Muscle of arm (tissue), 12 donors: ENCODE results near the gene TTC7B. TPM values are rescaled to one million over a fixed set of nuclear protein-coding genes. Genes with fewer than 3 reads are reported as not detected.

Experiments used
- DNase-seq: peaks from one replicate; pipeline ENCODE4 v3.0.0-alpha.2; 2013
- polyA plus RNA-seq, 12 donors: library from polyadenylated mRNA; unstranded; fragments of 120-200 nt; gene quantifications; one replicate each; pipeline ENCODE4 v1.2.1, GENCODE V29; 2013; ENCODE audit not compliant: insufficient read length in 12 of 12

The TTC7B gene
- polyA plus RNA-seq, 12 donors = 34.0 to 48.5 (median 41.5) TPM; not detected in 1

GRCh38 chr14:90778571-90779255, 37.5 kb downstream of the TTC7B start:
- DNase-seq = no peak

GRCh38 chr14:90777830-90778485, 38.3 kb downstream of the TTC7B start:
- DNase-seq = no peak

DNA sequence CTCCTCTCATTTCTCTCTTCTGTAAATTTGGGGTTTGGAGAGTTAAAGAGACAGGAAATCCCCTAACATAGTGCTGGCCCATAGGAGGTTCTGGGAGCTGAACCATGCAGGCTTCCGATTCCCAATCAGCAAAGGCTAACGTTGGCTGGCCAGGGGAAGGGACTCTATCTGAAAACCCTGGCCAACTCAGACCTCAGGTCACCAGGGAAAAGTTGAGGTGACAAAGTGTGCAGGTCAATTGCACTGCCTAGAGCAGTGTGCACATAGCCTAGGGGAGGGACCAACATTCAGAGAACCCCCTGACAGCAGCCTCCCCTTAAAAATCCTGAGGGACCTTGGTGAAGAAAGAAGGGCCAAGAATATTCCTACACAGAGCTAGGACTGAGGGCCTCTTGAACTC, 38.9 kb downstream of the TTC7B start:
- no peak for DNase-seq

DNA sequence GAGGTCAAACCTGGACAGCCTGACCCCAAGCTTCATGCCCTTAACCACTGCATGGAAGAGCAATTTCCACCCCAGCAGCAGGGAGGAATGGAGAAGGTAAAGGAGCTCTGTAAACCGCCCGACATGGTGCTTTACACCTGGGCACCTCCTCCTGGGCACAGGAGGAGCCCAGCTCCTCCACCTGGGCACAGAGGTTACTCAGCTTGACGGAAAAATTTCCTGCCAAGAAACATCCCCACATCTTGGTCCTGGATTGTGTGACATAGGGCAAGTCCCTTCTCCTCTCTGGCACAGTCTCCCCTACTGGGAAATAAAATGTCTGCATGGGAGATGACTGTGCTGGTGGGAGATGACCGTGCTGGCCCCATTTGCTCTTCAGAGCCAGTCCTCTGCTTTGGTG, 40.8 kb downstream of the TTC7B start:
- no peak for DNase-seq

DNA sequence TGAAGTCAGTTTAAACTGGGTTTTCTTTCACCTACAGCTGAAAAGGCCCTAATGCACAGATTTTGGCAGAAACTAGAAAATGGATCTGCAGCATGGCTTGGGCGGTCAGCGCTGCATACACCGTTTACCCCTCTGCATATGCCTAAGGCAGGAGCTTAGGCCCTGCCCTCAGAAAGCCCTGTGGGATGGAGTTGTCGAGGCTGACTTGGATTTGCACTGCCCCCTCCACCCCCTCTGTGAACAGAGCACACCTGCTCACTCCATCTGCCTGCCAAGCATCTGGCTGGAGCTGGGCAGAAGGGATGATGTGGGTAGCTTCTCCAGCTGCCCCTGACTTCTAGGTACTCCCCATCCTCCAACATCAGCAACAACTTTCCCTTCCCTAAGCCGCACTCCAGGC, 41.9 kb downstream of the TTC7B start:
- no peak for DNase-seq

GRCh38 chr14:90773705-90774104, 42.5 kb downstream of the TTC7B start:
- DNase-seq = no peak

DNA sequence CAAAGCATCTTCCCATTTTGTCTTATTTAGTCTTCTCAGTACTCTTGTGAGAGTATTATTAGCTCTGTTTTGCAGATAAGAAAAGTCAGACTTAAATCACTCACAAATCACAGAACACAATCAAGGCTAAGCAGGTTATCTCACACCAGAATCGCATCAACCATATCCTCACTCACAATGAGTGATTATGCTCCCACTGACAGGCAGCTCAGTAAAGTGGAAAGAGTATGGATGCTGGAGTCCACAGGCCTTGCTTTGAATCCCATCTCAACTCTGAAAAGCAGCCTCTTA, 43.1 kb downstream of the TTC7B start:
- DNase-seq = no peak

GRCh38 chr14:90767899-90768298, 48.3 kb downstream of the TTC7B start:
- no peak for DNase-seq

DNA sequence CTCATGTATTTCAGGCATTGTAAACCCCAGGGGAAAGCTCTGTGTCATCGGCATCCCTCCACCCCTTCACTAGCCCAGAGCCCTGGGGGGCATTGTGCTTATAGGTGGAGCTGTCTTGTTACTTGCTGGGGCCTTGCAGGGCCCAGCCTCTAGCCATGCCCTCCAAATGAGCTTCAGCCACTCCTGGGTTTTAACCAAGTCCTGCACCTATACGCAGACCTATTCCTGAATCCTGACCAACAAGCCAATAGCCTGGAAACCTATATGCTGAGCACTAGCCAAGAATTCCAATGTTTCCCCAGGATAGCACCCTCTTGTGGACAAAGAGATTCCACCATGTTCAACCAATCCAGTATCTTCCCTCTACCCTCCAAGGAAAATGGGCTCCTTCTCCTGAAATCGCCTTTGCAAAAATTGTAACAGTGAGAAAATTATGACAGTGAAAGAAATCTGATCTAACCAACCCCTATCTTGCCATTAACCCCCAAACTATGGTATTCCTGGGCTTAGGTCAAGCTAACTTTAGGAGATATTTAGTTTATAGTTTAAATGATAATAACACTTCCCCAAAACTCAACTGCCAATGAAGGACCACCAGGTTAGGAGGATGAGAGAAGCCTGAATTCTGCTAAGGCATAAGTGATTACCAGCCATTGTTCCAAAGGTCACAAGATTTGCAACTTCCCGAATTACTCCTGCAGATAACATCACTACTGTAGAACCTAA, 55.5 kb downstream of the TTC7B start:
- no peak for DNase-seq

DNA sequence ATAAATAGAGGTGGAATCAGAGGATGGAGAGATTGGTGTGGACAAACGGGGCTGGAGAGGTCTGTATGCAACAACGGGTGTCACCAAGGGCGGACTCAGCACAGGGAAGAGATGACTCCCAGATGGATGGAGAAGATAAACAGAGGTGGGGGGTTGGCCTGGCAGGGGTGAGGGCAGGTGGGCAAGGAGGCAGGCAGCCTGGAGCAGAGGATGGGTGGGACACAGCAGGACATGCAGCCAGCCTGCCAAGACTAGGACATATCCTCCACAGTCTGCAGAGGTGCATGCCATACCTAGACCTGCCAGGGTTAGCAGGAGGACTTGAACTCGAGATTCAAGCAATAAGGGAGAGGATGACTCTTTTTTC, 56.2 kb downstream of the TTC7B start:
- DNase-seq = no peak

- DNase-seq = no peak
Observed at GRCh38 chr14:90759370-90760077, 56.7 kb downstream of the TTC7B start.

DNA sequence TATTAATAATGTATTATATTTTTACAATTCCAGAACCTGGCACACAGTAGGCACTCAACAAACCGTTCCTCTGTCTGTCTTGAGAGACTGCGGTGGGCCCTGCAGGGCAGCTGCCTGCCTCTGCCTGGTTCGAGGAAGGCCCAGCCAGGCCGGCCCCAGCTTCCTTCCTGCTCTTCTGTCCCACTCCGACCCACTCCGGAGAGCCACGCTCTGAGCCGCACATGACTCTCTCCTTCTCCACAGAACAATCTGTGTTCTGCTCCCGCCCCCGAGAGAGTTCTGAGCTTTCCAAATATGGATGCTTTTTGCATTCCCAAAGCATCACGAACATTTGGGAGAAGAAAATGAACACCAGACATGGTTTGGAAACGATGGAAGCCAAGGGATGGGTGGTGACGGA, 57.3 kb downstream of the TTC7B start:
- no peak for DNase-seq

DNA sequence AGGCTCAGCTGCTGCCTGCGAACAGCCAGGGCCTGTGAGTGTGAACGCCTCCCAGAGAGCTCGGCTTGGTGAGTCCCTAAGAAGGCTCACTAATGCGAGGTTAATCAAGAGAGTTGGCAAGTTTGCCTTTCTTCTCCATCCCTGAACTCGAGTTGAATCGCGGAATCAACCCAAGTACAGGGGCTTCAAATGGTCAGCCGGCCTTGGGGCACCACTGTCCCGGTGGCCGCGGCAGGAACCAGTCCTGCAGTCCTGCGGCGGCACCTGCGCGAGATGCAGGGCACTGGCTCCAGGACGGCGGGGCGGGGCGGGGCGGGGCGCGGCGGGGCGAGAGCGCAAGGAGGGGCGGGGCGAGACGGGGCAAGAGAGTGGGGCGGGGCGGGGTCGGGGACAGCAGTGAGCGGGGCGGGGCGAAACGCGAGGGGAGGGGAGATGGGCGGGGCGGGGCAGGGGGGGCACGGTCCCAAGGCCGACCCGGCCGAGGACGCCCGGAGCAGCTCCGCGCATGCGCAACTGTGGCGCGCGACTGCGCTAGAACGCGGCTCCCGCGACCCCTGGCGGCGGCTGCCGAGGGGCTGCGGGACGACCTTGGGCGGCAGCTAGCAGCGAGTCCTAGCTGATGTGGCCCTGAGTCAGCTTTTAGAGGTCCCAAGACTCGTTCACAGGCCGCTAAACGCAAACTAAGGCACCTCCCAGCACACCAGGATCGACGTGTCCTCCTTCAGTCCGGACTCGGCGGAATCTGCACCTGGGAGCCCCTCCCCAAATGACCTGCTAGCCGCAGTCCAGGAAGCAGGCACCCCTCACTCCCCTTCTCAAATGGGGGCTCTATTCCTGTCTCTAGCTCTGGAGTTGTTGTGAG, 58.0 kb downstream of the TTC7B start:
- peak; percentile 94 for DNase-seq

- no peak for DNase-seq
Observed at GRCh38 chr14:90757452-90757851, 58.8 kb downstream of the TTC7B start.

GRCh38 chr14:90756755-90757345, 59.4 kb downstream of the TTC7B start:
- no peak for DNase-seq

- DNase-seq = no peak
Observed at GRCh38 chr14:90755661-90756304, 60.4 kb downstream of the TTC7B start.

DNA sequence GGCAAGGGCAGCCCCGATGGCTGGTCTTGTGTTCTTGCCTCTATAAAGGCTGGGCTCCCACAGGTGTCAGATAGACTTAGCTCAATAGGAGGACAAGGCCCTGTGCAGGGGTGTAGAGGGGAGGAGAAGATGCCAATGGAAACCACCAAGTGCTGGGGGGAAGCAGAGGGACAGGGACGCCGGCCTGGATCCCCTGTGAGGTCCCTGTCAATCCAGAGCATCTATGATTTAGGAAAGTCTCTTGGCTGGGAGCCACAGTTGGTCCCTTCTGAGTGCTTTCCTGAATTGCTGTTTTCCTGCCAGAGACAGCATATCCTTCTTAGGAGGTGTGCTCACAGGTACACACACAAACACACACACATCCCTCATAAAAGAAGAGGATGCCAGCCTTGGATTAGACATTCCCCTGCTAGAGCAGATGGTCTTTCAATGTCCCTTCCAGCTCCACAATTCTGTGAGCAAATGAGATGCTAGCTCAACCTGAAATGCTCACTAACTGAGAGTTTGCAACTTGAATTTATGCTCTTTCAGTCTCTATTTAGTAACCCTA, 62.7 kb downstream of the TTC7B start:
- DNase-seq = no peak

GRCh38 chr14:90750701-90751100, 65.5 kb downstream of the TTC7B start:
- DNase-seq = no peak

- no peak for DNase-seq
Observed at GRCh38 chr14:90750191-90750590, 66.0 kb downstream of the TTC7B start.

GRCh38 chr14:90747909-90748308, 68.3 kb downstream of the TTC7B start:
- no peak for DNase-seq

- no peak for DNase-seq
Observed at GRCh38 chr14:90743826-90744225, 72.4 kb downstream of the TTC7B start.
